ENCODE results near the gene LIN7A.
A peak's percentile ranks its signal among the peaks of the same experiment; 100 is the strongest.
"Not testable (repeated sequence)": the region's sequence is repeated elsewhere in the genome, so short reads cannot be mapped to it uniquely, and the experiment has no call there.

Gene LIN7A

GRCh38 chr12:80917651-80918050, 20.1 kb downstream of the LIN7A start:
- DNase-seq = no peak

- DNase-seq = peak; percentile 89
Measured at GRCh38 chr12:80912901-80913770, 24.6 kb downstream of the LIN7A start.

GRCh38 chr12:80909370-80909769, 28.4 kb downstream of the LIN7A start:
- DNase-seq = no peak

GRCh38 chr12:80902711-80903110, 35.0 kb downstream of the LIN7A start:
- no peak for DNase-seq

- DNase-seq = no peak
Measured at GRCh38 chr12:80901661-80902060, 36.1 kb downstream of the LIN7A start.

DNA sequence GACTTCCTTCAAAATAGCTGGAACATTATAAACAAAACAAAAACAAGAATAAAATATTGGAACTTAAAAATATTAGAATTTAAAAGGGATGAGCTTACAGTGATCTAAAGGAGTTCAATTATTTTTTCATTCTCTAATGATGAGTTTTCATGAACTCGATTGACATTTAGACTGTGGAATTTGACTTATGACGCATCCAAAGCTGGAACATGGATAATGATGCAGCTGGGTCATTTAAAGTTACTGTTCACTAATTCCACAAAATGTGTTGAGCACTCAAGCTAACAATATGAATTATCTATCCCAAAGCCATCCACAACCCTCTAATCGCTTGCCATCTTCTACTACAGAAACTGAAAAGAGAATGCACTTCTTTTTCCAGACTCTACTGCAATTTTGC, 42.5 kb downstream of the LIN7A start:
- DNase-seq = no peak

GRCh38 chr12:80894179-80894578, 43.6 kb downstream of the LIN7A start:
- DNase-seq = no peak

DNA sequence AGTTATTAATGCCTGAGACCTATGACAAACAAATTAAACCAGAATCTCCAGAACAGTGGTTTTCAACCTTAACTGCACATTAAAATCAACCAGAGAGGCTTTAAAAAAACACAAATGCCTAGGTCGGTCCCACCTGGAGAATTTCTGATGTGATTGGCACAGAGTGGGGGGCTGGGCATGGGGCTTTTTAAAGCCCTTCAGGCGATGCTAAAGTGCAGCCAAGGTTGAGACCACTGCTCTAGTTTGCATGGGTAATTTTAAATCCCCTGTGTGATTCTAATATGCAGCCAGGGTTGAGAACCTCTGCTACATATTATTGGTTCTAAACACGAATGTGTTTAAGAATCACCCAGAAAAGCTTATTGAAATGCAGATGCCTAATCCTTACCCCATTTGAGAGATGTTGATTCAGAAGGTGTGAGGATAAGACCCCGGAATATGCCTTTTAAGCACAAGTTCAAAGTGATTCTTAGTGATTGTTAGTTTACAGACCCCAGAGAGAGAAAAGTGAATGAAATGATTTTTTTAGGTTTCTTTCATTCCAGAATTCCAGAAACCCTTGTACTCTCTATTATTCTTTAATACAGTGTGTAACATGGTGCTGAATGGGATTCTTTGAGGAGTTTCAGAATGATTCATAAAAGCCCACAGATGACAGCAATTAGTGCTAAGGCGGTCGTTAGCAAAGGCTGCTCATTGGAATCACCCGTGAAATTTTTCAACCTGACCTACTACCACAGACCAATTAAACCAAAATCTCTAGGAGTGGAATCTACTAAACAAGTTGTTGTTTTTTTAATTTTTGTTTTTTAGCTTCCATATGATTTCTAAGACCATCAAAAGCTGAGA, 44.9 kb downstream of the LIN7A start:
- DNase-seq = no peak

- DNase-seq = no peak
Measured at GRCh38 chr12:80884651-80885050, 53.1 kb downstream of the LIN7A start.

DNA sequence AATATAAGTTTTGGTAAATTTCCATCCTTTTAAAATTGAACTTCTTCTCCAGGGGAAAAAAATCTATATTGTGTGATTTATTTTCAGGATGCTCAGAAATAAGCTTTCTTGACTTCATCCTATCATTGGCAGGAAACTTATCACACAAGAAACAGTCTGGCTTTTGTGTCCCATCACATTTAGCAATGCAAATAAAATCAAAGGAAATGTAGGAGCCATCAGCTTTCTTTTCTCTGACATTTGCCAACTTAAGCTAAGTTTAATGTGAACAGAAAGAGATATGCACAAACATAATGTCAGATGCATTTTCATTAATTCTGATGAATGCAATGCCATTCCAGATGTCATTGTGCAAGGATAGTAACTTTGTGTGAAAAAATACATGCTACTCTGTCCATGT, 56.6 kb downstream of the LIN7A start:
- no peak for DNase-seq

DNA sequence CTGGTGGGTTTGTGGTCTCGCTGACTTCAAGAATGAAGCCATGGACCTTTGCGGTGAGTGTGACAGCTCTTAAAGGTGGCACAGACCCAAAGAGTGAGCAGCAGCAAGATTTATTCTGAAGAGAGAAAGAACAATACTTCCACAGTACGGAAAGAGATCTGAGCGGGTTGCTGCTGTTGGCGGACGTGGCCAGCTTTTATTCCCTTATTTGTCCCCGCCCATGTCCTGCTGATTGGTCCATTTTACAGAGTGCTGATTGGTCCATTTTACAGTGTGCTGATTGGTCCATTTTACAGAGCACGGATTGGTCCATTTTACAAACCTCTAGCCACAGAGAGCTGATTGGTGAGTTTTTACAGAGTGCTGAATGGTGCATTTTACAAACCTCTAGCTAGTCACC, 59.3 kb downstream of the LIN7A start:
- not testable (repeated sequence) for DNase-seq

DNA sequence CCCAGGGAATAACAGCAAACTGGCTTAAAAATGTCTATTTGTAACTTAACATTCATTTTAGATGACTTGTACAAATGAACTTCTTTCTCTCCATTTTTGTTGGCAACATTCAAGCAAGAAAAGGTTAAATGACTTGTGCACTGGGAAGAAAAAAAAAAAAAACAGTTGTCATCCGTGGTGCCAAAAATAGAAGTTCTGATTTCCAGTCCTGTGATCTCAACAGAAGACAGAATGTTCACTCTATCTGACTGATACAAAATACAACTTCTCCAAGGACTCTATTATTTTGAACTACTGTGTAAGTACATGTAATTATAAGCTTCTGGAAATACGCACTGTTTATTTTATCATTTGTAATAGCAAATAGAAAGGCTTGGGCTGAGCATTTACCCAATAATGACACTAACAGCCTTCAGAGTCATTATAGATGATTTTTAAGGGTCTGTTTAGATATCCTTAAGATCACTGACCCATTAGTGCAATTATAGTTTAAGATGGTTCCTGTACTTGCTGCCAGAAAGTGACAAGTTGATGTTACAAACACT, 59.9 kb downstream of the LIN7A start:
- no peak for DNase-seq

- no peak for DNase-seq
Measured at GRCh38 chr12:80872053-80872452, 65.7 kb downstream of the LIN7A start.

DNA sequence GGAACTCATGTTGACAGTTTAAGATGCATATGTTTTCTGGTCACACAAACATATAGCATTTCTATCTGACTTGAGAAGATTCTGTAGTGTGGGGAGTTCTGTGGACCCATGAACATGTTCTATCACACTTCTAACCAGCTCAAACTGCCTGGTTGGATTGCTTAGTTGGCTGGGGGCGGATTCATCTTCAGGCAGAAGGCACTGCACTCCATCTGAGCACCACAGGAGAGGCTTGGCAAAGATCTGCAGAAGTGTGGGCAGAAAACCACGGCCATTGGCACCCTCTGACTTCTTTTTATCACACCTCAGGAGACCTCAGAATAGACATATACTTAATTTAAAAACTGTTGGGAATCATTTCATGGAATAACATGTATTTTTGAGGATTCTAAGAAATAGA, 68.5 kb downstream of the LIN7A start:
- no peak for DNase-seq

DNA sequence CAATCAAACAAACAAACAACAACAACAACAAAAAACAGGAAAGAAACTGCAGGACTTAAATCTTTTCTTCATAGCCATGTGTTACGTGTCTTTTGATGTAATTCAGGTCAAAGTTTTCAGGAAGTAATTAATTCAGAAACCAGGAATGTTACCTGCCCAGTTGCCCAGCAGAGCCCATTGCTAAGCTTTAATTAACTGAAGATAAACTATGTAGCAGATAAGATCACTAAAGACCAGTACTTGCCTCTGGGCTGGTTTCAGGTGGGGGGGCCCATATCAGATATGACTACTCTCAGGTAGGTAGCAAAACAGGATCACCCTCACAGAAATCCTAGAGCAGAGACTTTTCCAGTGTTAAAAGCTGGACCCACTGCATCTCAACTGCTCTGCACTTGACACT, 69.2 kb downstream of the LIN7A start:
- DNase-seq = no peak

DNA sequence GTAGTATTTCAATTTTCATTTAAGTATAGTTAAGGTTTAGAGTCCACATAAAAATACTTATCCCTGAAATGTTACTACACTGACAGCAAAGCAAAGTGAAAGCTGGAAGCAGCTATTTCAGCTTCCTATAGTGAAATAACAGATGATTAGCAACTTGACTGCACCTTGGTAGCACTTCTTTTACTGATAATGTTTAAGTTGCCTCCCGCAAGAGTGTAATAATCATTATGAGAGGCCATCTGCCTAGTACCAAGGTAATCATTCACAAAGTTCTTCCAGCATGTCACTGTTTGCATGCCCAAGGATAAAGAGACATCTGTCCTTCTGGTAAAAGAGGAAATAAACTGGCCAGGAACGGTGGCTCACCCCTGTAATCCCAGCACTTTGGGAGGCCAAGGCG, 69.8 kb downstream of the LIN7A start:
- DNase-seq = peak; percentile 17

GRCh38 chr12:80864046-80864735, 73.5 kb downstream of the LIN7A start:
- no peak for DNase-seq

- DNase-seq = no peak
Measured at GRCh38 chr12:80862531-80862930, 75.2 kb downstream of the LIN7A start.

- DNase-seq = no peak
Measured at GRCh38 chr12:80861641-80862378, 75.9 kb downstream of the LIN7A start.

GRCh38 chr12:80860928-80861327, 76.8 kb downstream of the LIN7A start:
- no peak for DNase-seq

DNA sequence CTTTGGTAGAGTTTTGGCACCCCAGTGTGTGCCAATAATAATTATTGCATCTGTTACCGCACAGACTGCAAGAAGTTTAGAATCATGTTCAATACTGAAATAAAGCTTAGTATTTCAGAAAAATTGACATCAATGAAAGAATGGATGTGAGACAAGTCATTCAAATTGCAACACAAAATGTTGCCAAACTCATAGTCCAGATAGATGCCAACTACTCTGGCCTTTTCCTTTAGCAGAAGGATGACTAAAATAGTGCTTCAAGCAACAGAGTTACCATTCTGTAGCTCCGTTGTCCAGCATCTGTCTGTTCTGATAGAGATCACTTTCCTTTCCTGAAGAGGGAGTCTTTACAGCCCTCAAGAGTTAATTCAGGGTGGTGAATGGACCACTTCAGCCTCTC, 77.5 kb downstream of the LIN7A start:
- DNase-seq = no peak

DNA sequence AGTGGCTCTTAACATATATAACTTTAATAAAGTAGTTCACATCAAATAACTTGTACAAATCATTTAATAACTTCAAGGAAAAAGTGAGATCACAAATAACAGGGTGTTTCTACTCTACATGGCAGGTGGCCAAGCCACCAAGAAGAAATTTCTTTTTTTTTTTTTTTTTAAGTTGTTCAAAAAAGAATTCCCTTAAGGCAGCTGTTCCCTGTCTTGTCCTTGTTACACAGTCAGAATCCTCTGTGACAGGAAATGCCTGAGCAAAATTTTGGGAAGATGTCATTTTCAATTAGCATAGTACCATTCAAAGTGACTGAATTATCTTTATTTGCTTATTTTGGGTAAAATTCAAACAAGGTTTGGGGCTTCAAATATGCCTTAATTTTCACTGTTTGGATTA, 79.4 kb downstream of the LIN7A start:
- DNase-seq = peak; percentile 53

Data from NCI-H2171 treated with DMSO at 0.1 percent for 48 hours (cell line).